Hematopoietic multipotent progenitor cell treated with erythropoietin and hydrocortisone succinate and interleukin-3 and kit ligand, for 6 days (in vitro differentiated cells): ENCODE data around the gene CCDC18.
"Not testable (repeated sequence)": the region's sequence is repeated elsewhere in the genome, so short reads cannot be mapped to it uniquely, and the experiment has no call there.

Experiments
- DNase-seq: peaks from one replicate; pipeline ENCODE4 v3.0.0-alpha.2; 2015

The CCDC18 gene

DNA sequence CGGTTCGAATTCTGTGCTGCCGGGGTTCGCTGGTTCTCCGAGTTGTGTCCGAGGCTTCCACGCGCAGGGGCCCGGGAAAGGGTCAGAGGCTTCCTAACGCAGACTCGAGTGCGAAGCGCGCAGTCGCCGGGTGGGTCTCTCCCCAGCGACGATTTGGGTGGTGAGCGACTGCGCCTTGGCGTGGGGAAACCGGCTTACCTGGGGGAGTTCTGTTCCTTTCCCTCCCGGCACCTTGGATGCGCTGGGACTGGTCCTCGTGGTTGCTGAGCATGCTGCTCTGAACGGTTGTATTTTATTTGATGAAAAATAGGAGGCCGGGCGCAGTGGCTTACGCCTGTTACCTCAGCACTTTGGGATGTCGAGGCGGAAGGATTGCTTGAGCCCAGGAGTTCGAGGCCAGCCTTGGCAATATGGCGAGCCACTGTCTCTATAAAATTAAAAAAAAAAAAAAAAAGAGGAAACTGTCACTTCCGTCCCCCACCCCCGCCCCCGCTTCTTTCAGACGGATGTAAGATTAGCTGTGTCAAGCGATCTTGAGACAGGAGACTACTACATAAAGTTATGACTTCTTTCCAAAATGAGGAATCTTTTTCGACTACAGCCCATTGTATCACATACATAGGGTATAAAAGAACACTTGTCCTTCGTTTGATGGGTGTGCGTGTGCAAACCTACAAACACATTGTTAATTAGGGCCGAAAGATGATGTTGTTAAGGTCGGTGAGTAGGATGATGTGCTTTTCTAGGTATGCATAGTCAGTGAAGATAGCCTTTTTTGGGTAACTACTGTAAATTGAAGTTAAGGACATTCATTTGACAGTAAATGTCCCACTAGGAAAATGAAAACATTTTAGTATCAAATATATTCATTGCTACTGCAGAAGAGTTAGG, at the start of gene CCDC18:
TSS of gene CCDC18 (plus strand) at position 2 of the 891 bp plus-strand sequence. CDS start 2,638 bp downstream, outside the sequence.
- peak; percentile 88 for DNase-seq

- DNase-seq = no peak
These were observed 47.9 kb upstream of the CCDC18 start for GRCh38 chr1:93132638-93133037.

- no peak for DNase-seq
These were observed 44.1 kb upstream of the CCDC18 start for GRCh38 chr1:93136445-93136844.

- no peak for DNase-seq
These were observed 42.8 kb upstream of the CCDC18 start for GRCh38 chr1:93137604-93138292.

- DNase-seq = no peak
These were observed 40.4 kb upstream of the CCDC18 start for GRCh38 chr1:93140106-93140505.

GRCh38 chr1:93142161-93142560, 38.4 kb upstream of the CCDC18 start:
- DNase-seq = no peak

- DNase-seq = peak; percentile 28
These were observed 37.4 kb upstream of the CCDC18 start for GRCh38 chr1:93143136-93143535.

GRCh38 chr1:93143769-93144168, 36.8 kb upstream of the CCDC18 start:
- DNase-seq = no peak

DNA sequence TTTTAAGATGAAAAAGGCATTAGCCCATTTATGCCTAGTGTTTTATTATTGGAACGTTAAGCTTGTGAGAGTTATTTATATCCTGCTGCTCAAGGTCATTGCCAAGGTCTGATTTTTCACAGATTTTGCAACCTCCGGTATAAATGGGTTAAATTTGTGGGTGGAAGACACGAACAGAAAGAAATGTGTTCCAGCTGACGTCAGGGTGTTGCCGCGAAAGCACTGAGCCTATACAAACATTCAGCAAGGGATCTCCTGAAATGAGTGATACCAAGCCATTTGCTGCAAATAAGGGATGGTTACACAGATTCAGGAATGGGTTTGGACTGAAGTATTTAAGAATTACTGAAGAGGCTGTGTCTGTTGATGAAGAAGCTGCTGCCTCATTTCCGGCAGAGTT, 32.5 kb upstream of the CCDC18 start:
- no peak for DNase-seq

DNA sequence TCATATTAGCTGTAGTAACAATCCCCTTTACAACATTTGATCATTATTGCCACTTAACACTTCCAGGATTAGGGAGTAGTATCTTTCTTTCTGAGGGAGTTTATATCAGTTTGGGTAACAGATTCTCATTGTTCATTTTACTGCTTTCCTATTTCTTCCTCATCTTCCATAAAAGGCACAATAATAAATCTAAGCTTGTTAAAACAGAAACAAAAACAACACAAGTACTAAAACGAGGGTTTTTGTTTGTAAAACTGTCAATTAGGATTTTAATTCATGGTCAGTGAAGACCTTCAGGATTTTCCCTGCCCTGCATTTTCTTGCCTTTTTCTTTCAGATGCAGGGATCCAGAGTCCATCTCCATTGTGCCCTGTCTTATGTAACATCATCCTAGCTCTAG, 29.8 kb upstream of the CCDC18 start:
- no peak for DNase-seq

DNA sequence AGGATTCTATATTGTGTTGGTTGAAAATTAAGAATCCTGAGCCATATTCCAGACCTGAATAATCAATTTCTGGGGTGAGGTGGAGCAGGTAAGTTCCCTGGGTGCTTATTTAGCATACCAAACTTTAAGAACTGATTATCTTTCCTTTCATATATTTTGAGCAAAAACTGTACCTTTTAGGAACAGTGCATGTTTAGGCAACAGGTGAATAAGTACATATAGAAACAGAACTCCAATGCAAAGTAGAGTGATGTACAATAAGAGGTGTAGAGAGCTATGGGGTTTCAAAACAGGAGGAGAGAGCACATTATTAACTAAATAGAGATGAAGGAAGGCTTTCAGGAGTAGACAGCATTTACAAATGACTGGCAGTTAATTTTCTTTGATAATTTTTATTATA, 29.1 kb upstream of the CCDC18 start:
- DNase-seq = no peak

GRCh38 chr1:93152835-93153234, 27.7 kb upstream of the CCDC18 start:
- no peak for DNase-seq

DNA sequence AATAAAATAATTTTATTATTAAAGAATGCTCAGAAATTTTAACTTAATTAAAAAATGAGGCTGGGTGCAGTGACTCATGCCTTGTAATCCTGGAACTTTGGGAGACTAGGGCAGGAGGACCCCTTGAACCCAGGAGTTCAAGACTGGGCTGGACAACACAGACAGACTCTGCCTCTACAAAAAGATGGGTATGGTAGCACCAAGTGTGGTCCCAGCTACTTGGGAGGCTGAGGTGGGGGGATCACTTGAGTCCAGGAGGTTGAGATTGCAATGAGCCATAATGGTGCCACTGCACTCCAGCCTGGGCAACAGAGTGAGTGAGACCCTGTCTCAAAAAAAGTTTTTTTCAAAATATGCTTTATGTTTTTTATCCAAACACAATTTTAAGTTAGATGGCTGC, 25.6 kb upstream of the CCDC18 start:
- no peak for DNase-seq

DNA sequence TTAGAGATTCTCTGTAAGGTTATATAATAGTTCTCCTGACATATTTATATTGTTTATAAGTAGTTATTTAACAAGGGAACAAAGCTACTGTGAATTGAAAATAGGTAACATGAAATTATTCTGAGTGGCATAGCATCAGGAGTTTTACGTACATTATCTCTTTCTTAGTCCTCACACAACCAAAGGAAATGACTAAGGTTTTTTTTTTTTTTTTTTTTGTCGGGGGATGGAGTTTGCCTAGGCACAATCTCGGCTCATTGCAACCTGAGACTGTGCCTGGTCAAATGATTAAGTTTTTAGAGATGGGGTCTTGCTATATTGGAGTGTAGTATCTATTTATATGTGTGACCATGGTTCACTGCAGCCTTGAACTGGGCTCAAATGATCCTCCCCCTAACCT, 25.2 kb upstream of the CCDC18 start:
- peak; percentile 37 for DNase-seq

DNA sequence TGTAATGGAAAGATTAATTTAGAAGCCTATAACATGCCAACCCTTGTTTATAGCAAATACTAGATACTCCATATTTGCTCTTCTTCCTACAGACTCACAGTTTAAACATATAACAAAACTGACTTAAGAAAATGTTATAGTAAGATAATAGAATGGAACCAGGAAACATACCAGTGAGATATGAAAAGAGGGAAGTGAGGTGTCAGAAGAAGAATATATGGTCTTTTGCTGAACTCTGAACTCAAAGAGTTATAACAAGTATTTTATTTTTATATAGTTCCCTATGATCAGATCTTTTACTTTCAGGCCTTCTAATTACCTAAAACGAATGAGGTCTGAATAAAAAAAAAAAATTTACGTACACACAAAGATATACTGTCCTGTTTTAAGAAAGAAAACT, 21.2 kb upstream of the CCDC18 start:
- no peak for DNase-seq

GRCh38 chr1:93163314-93163713, 17.2 kb upstream of the CCDC18 start:
- not testable (repeated sequence) for DNase-seq

- DNase-seq = no peak
These were observed 15.7 kb upstream of the CCDC18 start for GRCh38 chr1:93164816-93165215.

DNA sequence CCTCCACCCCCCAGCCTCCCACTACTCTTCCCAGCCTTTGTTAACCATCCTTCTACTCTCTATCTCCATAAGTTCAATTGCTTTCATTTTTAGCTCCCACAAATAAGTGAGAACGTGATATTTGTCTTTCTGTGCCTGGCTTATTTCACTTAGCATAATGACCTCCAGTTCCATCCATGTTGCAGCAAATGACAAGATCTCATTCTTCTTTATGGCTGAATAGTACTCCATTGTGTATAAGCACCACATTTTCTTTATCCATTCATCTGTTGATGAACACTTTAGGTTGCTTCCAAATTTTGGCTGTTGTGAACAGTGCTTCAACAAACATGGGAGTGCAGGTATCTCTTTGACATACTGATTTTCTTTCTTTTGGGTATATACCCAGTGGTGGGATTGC, 14.6 kb upstream of the CCDC18 start:
- not testable (repeated sequence) for DNase-seq

GRCh38 chr1:93167006-93167405, 13.5 kb upstream of the CCDC18 start:
- no peak for DNase-seq

DNA sequence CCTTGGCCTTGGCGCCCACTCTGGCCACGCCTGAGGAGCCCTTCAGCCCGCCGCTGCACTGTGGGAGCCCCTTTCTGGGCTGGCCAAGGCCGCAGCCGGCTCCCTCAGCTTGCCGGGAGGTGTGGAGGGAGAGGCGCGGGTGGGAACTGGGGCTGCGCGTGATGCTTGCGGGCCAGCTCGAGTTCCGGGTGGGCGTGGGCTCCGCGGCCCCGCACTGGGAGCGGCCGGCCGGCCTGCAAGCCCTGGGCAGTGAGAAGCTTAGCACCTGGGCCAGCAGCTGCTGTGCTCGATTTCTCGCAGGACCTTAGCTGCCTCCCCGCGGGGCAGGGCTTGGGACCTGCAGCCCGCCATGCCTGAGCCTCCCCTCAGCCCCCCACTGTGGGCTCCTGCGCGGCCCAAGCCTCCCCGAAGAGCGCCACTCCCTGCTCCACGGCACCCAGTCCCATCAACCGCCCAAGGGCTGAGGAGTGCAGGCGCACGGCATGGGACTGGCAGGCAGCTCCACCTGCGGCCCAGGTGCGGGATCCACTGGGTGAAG, 10.3 kb upstream of the CCDC18 start:
- DNase-seq = not testable (repeated sequence)

DNA sequence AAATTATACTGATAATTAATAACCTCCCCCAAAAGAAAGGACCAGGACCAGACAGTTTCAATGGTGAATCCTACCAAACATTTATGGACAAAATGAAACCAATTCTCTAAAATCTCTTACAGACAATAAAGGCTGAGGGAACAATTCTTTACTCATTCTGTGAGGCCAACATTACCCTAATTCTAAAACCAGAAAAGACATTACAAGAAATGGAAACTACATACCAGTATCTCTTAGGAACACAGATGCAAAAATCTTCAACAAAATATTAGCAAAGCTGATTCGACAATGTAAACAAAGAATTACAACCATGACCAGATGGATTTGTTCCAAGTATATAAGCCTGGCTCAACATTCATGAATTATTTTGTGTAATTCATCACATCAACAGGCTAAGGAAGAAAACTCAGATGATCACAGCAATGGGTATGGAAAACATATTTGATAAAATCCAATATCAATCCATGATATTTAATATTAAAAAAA, 8.9 kb upstream of the CCDC18 start:
- no peak for DNase-seq

GRCh38 chr1:93172778-93173177, 7.7 kb upstream of the CCDC18 start:
- no peak for DNase-seq

GRCh38 chr1:93174638-93175037, 5.9 kb upstream of the CCDC18 start:
- not testable (repeated sequence) for DNase-seq

- DNase-seq = no peak
These were observed 2.5 kb upstream of the CCDC18 start for GRCh38 chr1:93177991-93178390.
